ENCODE measurements around the gene PTPRT.

The PTPRT gene

DNA sequence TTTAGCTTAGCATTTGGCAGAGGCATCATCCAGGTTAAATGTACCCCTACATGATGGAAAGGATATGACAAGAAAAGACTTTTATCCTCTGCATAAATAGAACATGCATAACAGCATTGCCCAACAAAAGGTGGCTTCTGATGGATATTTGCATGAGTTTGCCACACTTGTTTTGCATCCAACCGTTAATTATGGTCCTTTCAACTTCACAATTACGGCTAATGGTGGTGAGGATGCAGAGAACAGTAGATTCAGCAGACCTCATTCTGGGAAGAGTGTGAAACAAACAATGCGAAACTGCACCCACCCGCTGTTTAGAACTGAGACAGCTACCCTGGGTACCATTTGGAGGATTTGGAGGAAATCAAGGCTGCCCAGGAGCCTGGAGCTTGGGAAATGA is 880.7 kb downstream of the PTPRT start:
- H3K4me1 Mint-ChIP-seq = no peaks in the 10 kb centered on the region
- ATAC-seq = no peak

DNA sequence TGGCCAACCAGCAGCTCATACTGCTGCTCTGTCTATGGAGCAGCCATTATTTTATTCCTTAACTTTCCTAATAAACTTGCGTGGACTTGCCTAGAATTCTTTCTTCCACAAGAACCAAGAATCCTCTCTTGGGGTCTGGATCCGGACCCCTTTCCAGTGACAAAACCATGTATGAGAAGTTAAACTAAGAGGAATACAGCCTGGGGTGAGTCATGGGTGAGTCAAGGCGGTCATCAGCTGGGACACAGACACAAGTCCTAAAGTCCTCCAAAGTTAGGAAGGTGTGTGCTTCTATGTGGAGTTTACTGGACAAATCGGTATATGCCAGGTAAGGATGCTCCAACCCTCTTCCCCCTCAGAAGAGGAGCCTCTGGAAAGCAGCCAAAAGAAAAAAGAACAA is 881.5 kb downstream of the PTPRT start:
- DNase-seq (ENCODE audit: low spot score in 2 of 2) (no peak), ATAC-seq (no peak)
- Mint-ChIP-seq H3K27ac (no peak overlapping the region), H3K4me3 (no peak overlapping the region), H3K9me3 (peaks cover 5% of the 10 kb centered on the region), H3K36me3 (no peaks in the 10 kb centered on the region), H3K4me1 (no peaks in the 10 kb centered on the region)

More for the DNA sequence above, 880.7 kb downstream of the PTPRT start:
- Mint-ChIP-seq H3K36me3 (no peaks in the 10 kb centered on the region), H3K27ac (no peak overlapping the region), H3K9me3 (peaks cover 5% of the 10 kb centered on the region), H3K4me3 (no peak overlapping the region)
- no peak for DNase-seq (ENCODE audit: low spot score in 2 of 2)

DNA sequence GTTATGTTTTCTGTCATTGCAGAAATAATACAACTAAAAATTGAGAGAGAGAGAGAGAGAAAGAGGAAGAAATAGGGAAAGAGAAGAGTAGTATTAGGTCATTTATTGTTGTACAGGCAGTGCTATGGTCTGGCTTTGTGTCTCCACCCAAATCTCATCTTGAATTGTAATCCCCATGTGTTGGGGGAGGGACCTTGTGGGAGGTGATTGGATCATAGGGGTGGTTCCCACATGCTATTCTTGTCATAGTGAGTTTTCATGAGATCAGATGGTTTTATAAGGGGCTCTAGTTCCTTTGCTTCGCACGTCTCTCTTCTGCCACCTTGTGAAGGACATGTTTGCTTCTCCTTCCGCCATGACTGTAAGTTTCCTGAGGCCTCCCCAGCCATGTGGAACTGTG is 894.1 kb downstream of the PTPRT start:
- DNase-seq (ENCODE audit: low spot score in 2 of 2) (no peak), ATAC-seq (no peak)
- H3K9me3 Mint-ChIP-seq = peaks cover 3% of the 10 kb centered on the region
- H3K36me3 Mint-ChIP-seq = no peaks in the 10 kb centered on the region
- H3K4me1 Mint-ChIP-seq = no peaks in the 10 kb centered on the region
- no peak overlapping the region for H3K4me3 Mint-ChIP-seq
- H3K27ac Mint-ChIP-seq = no peak overlapping the region

DNA sequence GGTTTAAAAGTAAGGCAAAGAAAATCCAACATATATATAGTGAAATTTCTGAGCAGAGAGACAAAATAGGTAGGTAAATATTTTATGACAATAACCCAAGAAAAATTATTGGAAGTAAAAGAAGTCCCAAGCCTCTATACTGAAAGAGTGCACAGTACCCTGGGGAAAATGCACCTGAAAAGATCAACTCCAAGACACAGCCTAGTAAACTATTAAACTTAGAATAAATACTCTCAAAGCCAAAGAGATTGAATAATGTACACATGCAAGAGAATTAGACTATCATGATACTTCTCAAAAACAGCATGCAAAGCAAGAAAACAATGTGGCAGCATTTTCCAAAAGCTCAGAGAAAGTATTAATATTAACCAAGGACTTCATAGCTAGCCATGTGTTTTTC is 894.7 kb downstream of the PTPRT start:
- no peak for ATAC-seq
- Mint-ChIP-seq H3K4me1 (no peaks in the 10 kb centered on the region), H3K4me3 (no peak overlapping the region), H3K9me3 (peaks cover 3% of the 10 kb centered on the region), H3K36me3 (no peaks in the 10 kb centered on the region), H3K27ac (no peak overlapping the region)
- DNase-seq (ENCODE audit: low spot score in 2 of 2) = no peak

DNA sequence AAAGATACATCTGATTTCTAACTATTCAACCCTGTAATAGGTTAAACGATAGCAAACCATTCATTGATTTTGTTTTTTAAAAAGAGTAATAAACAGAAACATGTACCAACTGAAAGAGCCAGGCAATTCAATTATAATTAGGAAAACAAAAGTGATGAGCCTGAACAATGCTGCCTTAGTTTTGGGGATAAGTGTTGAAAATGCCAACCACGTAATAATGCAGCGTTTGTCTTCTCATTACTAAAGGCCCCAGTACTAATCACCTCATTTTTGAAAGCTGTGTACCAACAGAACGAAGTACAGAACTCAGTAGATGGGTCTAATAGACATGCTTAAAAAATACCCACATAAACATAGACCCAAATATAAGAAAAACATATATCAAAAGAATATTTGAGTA is 907.9 kb downstream of the PTPRT start:
- ATAC-seq (no peak), DNase-seq (ENCODE audit: low spot score in 2 of 2) (no peak)
- no peak overlapping the region for H3K4me3 Mint-ChIP-seq
- H3K9me3 Mint-ChIP-seq = peaks cover 11% of the 10 kb centered on the region
- H3K27ac Mint-ChIP-seq = no peak overlapping the region
- H3K36me3 Mint-ChIP-seq = no peaks in the 10 kb centered on the region
- no peaks in the 10 kb centered on the region for H3K4me1 Mint-ChIP-seq

DNA sequence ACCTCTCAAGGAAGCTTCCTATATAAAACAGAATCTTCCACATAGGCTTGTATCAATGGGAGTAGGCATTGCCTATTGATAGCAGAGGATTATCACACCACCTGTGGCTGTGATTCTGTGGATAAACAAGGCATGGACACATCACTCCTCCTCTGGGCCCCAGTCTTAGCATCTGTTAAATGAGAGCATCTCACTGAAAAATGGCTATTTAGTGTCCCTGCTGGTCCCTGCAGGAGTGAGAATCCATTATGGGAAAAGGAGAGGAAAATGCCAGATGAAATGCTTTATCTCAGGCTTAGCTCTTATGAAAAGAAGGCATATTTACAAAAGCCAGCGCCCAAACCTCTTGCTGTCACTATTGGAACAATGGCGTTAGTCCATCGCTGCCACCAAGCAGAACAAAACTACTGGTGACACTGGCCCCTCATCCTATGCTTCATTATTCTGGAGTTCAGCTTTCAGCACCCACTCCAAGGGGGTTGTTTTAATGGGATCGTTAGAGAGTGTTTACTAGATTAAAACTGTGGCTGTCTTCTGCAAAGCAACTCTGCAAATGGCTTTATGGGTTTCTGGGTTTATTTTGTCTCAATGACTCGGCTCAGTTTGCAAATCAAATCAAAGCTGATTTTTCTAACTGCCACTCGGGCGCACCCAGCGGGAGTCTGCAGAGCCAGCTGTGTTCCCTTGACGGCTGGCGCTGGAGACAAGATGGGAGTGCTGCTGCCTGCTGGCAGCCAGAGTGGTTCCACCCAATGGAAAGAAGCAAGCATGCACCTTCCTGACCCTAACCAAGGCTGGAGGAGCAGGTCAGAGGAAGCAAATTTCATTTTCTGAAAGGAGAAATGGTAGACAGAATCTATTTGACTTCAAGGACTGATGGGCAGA is 912.7 kb downstream of the PTPRT start:
- H3K4me3 Mint-ChIP-seq = no peak overlapping the region
- no peak for DNase-seq (ENCODE audit: low spot score in 2 of 2)
- no peak overlapping the region for H3K27ac Mint-ChIP-seq
- H3K9me3 Mint-ChIP-seq = peaks cover 12% of the 10 kb centered on the region
- H3K4me1 Mint-ChIP-seq = no peaks in the 10 kb centered on the region
- H3K36me3 Mint-ChIP-seq = no peaks in the 10 kb centered on the region
- ATAC-seq = no peak

DNA sequence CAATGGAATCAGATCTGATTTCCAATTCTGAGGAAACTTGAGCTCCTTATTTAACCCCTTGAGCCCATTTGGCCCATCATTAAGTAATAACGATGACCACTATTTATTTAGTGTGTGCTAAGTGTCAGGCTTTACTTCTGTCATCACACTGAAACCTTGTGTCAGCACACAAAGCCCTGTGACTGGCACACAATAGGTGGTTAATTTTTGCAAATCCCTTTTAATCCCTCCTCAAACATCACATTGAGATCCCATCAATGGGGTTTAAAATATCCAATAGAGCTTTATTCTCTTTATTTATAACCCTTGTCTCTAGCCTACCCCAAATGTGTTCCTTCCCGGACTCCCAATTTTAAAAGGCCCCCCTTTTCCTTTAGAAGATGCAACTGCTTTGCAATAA is 914.7 kb downstream of the PTPRT start:
- ATAC-seq (no peak), DNase-seq (ENCODE audit: low spot score in 2 of 2) (no peak)
- Mint-ChIP-seq H3K9me3 (peaks cover 8% of the 10 kb centered on the region), H3K4me1 (no peaks in the 10 kb centered on the region), H3K4me3 (no peak overlapping the region), H3K27ac (no peak overlapping the region), H3K36me3 (no peaks in the 10 kb centered on the region)

DNA sequence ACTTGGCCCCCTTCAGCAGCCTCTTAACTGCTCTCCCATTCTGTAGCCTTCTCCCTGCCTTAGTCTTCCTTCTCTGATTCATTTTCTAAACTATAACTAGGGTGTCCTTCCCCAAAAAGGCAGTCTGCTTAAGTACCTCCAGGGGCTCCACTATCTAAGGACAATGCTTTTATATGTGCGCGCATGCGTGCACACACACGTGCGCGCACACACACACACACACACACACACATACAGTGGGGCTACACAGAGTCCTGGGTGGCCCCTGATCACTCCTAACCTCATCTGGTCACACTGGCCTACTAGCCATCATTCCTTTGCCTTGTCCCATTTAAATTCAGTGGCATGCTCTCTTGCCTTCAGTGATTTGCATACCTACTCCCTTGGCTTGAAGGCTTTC is 917.2 kb downstream of the PTPRT start:
- ATAC-seq = no peak
- H3K4me3 Mint-ChIP-seq = no peak overlapping the region
- DNase-seq (ENCODE audit: low spot score in 2 of 2) = no peak
- H3K27ac Mint-ChIP-seq = no peak overlapping the region
- H3K36me3 Mint-ChIP-seq = no peaks in the 10 kb centered on the region
- no peaks in the 10 kb centered on the region for H3K4me1 Mint-ChIP-seq
- H3K9me3 Mint-ChIP-seq = peaks cover 5% of the 10 kb centered on the region

DNA sequence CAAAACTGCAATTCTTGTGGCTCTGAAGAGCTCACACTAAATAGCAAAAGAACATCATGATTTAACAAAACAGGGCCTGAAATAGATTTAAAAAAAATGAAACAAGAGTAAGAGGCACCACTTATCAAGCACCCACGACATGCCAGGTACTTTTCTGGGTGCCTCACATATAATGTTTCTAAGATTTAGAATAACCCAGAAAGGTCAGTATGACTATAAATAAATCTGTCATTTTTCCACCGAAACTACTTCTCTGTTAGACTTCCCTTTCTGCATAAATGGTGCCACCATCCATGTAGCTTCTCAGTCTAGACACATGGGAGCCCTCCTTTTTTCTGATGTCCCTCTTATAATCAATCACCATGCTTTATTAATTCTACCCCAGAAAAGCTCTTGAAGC is 919.2 kb downstream of the PTPRT start:
- peaks cover 5% of the 10 kb centered on the region for H3K9me3 Mint-ChIP-seq
- ATAC-seq (no peak), DNase-seq (ENCODE audit: low spot score in 2 of 2) (no peak)
- H3K4me3 Mint-ChIP-seq = no peak overlapping the region
- H3K4me1 Mint-ChIP-seq = no peaks in the 10 kb centered on the region
- no peaks in the 10 kb centered on the region for H3K36me3 Mint-ChIP-seq
- H3K27ac Mint-ChIP-seq = no peak overlapping the region

DNA sequence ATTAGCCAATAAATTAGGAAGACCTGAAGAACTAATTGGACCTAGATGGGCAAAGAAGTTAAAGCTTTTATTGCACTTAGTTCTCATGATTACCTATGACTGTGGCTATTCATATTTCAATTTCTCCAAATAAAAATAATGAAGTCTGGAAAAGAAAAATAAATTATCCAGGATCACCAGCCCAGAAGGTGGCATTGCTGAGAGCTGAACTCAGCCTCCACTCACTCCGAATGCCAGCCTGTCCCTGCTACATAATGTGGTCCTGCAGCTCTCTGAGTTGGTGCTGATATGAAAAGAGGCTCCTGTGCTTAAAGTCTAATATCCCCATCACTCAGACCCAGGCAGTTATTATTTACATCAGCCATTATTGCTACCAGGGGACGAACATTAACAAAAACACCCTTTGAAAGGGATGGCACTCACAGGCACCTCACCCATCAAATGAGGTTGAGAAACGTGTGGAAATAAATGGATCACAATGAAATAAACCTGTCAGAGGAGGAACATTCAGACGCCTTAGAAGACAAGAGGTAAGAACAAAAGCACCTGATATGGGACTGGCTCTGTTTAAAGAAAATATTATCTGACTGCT is 921.8 kb downstream of the PTPRT start:
- ATAC-seq (no peak), DNase-seq (ENCODE audit: low spot score in 2 of 2) (no peak)
- H3K4me3 Mint-ChIP-seq = no peak overlapping the region
- H3K27ac Mint-ChIP-seq = no peak overlapping the region
- no peaks in the 10 kb centered on the region for H3K4me1 Mint-ChIP-seq
- no peaks in the 10 kb centered on the region for H3K36me3 Mint-ChIP-seq
- H3K9me3 Mint-ChIP-seq = peaks cover 2% of the 10 kb centered on the region

DNA sequence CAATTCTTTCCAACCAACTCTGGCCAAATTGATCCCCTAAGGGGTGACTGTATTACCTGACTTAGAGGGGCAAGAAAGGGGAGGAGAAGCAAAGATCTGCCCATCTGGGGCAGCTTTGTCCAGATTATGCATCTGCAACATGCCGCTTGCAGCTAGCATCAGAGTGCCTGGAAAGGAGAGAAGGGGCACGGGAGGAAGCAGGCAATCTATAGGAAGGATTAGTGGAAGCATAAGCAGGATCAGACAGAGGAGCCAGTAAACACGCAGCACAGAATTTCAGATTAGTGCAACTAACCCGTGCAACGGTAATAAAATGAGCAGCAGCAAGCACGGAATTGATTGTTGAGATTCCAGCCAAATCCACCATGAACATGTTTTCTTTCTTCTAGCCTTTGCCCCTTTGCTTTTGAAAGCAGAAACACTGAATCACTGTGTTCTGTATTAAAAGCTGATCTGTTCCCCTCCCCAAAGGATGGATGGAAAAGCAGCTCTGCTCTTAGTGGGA is 927.9 kb downstream of the PTPRT start:
- H3K36me3 Mint-ChIP-seq = no peaks in the 10 kb centered on the region
- no peaks in the 10 kb centered on the region for H3K4me1 Mint-ChIP-seq
- H3K9me3 Mint-ChIP-seq = peaks cover 2% of the 10 kb centered on the region
- no peak overlapping the region for H3K27ac Mint-ChIP-seq
- no peak overlapping the region for H3K4me3 Mint-ChIP-seq
- no peak for ATAC-seq
- no peak for DNase-seq (ENCODE audit: low spot score in 2 of 2)

DNA sequence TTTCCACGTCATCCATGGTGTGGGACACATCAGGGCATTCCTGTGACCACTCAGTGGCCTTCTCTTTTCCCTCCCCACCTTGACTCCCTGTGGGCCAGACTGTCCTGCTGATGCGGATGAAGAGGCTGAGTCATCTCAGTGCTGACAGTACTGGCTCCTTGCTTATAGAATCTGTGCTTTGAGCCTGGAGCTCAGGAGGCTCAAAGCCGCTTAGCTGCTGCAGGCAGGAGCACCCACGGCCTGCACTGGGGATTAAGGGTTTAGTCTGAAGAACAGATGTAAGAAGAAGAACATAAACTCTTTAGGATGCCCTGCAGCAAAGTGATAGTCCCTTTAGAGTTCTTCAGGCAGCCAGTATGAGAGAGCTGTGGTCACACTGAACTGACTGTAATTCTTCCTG is 929.5 kb downstream of the PTPRT start:
- peaks cover 2% of the 10 kb centered on the region for H3K9me3 Mint-ChIP-seq
- ATAC-seq (no peak), DNase-seq (ENCODE audit: low spot score in 2 of 2) (no peak)
- no peaks in the 10 kb centered on the region for H3K36me3 Mint-ChIP-seq
- no peaks in the 10 kb centered on the region for H3K4me1 Mint-ChIP-seq
- H3K4me3 Mint-ChIP-seq = no peak overlapping the region
- H3K27ac Mint-ChIP-seq = no peak overlapping the region

DNA sequence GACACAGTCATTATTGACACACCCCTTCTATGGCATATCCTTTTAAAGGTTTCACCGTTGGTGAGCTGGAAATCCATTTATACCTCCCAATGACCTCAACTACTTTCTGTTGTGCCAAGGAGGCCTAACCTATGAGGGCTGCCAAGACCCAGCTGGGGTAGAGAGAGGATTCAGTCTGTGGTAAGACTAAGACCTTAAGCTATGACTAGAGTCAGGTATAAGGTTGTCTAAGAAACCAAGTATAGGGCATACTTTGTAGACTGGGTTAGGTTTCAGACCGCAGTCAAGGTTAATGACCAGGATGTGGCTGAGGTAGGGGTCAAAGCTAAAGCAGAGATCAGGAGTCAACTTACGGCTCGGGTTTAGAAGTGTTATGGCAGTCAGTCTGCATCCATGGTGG is 930.3 kb downstream of the PTPRT start:
- no peak overlapping the region for H3K4me3 Mint-ChIP-seq
- no peak for ATAC-seq
- H3K27ac Mint-ChIP-seq = no peak overlapping the region
- H3K9me3 Mint-ChIP-seq = peaks cover 5% of the 10 kb centered on the region
- H3K36me3 Mint-ChIP-seq = no peaks in the 10 kb centered on the region
- no peaks in the 10 kb centered on the region for H3K4me1 Mint-ChIP-seq
- no peak for DNase-seq (ENCODE audit: low spot score in 2 of 2)

DNA sequence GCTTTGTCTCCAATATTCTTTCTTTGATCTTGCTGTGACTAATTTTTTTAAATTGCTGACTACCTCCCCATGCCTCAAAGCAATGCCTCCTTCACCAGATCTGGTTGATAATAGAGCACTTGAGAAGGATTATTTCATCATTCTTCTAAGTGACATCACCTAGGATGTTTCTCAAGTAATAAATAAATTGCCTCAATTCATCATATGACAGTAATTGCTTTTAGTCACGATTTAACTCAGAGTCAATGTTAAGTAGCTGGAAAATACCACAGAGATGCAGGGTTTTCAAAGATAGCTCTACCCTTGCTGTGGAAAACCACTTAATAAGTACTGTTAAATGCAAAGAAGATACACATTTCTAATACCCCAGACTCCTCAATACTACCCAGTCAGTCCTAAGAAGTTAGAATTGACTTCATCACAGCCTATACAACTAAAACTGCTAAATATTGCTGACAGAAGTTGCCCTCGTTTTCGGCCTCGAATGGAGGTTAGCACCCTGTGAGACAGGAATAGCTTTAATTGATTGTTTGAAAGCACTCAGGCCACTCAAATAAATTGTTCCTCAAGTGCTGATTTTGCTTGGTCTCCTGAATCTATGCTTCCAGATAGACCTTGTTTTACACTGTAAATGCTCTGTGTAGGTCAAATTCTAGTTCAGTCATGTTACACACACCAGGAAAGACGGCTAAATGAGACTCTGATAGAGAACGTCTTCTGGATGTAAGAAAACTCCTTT is 931.0 kb downstream of the PTPRT start:
- DNase-seq (ENCODE audit: low spot score in 2 of 2) (no peak), ATAC-seq (no peak)
- H3K9me3 Mint-ChIP-seq = peaks cover 7% of the 10 kb centered on the region
- H3K36me3 Mint-ChIP-seq = no peaks in the 10 kb centered on the region
- no peaks in the 10 kb centered on the region for H3K4me1 Mint-ChIP-seq
- H3K4me3 Mint-ChIP-seq = no peak overlapping the region
- H3K27ac Mint-ChIP-seq = no peak overlapping the region

DNA sequence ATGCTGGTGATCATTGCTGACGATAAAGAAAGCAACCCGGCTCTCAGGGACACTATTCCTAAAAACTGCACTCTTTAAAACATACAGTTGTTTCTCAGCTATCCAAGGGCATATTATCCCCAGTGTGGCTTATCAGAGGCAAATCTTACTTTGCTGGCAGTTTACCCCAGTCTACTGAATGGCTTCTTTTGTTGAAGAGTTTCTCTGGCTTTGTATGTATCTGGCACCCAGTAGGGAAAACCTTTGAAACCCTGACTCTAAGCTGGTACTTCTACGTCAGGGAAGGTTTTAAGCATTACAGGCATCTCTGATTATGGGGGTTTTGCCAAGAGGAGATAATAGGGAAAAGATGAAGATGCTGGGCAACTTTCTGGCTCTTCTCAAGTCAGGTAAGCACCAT is 933.9 kb downstream of the PTPRT start:
- no peak overlapping the region for H3K4me3 Mint-ChIP-seq
- DNase-seq (ENCODE audit: low spot score in 2 of 2) (no peak), ATAC-seq (no peak)
- H3K27ac Mint-ChIP-seq = no peak overlapping the region
- no peaks in the 10 kb centered on the region for H3K4me1 Mint-ChIP-seq
- H3K9me3 Mint-ChIP-seq = peaks cover 17% of the 10 kb centered on the region
- H3K36me3 Mint-ChIP-seq = no peaks in the 10 kb centered on the region

DNA sequence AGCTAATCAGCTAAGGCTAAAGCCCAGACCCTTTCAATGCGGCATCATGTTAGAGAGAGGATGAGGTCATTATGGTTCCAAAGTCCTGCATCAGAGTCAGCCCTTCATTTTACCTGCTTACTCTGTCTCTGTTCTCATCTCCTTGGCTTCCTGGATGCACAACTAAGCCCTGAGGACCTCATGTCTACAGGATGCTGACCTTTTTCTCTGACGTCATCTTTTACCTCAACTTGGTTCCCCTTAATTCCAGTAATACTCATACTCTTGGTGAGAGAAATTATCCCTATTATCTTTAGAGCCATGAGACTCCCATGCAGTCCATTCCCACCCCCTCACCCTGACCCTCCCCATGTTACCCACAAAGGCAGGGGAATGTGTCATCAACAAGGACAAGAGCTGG is 935.0 kb downstream of the PTPRT start:
- Mint-ChIP-seq H3K27ac (no peak overlapping the region), H3K36me3 (no peaks in the 10 kb centered on the region), H3K4me1 (no peaks in the 10 kb centered on the region), H3K9me3 (peaks cover 20% of the 10 kb centered on the region), H3K4me3 (no peak overlapping the region)
- DNase-seq (ENCODE audit: low spot score in 2 of 2) (no peak), ATAC-seq (no peak)

All from stimulated activated effector memory CD8-positive, alpha-beta T cell treated with anti-CD3 and anti-CD28 coated beads, Interleukin-12 subunit alpha, Interleukin-12 subunit beta, amount 100 ng/mL, for 72 hours (primary cell).